Gastrocnemius medialis (tissue), 4 donors: Measurements from ENCODE around the gene INTS13.

Experiments
- POLR2A ChIP-seq, 2 donors: fragments of 450-650 bp; IDR thresholded peaks; one replicate each; pipeline ENCODE4 v1.6.1; 2017; ENCODE audit warnings: antibody characterized with exemption in 2 of 2, mild to moderate bottlenecking in 2 of 2, moderate library complexity in 2 of 2
- TF ChIP-seq, protein P1 (sequence below), 5 experiments: fragments of 450-650 bp in 3 of 5; fragments of 200-600 bp in 2 of 5; sonication (generic) in 2 of 5; IDR thresholded peaks in 4 of 5; conservative IDR thresholded peaks in 1 of 5; 1 replicate in 4 of 5; 2 replicates in 1 of 5; pipeline ENCODE4 v1.5.1; 2016 to 2019; ENCODE audit warnings: antibody characterized with exemption in 5 of 5, mild to moderate bottlenecking in 3 of 5, moderate library complexity in 3 of 5

DNA sequence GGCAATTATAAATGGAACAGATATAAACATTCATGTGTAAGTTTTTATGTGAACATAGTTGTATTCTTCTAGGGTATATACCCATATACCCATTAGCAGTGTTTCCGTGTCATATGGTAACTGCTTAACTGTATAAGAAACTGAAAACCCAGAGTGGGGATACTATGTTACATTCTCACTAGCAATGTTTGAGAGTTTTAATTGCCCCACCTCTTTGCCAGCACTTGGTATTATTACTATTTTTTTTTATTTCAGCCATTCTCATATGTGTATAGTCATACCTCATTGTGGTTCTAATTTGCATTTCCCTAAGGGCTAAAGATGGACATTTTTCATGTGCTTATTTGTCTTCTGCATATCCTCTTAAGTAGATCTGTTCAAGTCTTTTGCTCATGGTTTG lies 76.1 kb downstream of the INTS13 start:
- TF ChIP-seq, protein P1, sequence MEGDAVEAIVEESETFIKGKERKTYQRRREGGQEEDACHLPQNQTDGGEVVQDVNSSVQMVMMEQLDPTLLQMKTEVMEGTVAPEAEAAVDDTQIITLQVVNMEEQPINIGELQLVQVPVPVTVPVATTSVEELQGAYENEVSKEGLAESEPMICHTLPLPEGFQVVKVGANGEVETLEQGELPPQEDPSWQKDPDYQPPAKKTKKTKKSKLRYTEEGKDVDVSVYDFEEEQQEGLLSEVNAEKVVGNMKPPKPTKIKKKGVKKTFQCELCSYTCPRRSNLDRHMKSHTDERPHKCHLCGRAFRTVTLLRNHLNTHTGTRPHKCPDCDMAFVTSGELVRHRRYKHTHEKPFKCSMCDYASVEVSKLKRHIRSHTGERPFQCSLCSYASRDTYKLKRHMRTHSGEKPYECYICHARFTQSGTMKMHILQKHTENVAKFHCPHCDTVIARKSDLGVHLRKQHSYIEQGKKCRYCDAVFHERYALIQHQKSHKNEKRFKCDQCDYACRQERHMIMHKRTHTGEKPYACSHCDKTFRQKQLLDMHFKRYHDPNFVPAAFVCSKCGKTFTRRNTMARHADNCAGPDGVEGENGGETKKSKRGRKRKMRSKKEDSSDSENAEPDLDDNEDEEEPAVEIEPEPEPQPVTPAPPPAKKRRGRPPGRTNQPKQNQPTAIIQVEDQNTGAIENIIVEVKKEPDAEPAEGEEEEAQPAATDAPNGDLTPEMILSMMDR (IDR thresholded peaks at IDR 0.05 in 4 of 5, conservative IDR thresholded peaks at IDR 0.05 in 1 of 5) = no peak
- no peak for TF ChIP-seq POLR2A (IDR thresholded peaks at IDR 0.05)
